GM23338 (cell line): ENCODE results near the gene KCNK15. TPM values are rescaled to one million over a fixed set of nuclear protein-coding genes. Genes with fewer than 3 reads are reported as not detected.

Source experiments
- ATAC-seq: fragments of 200-7000 bp; cut with Tn5 transposase; 3 replicates; pipeline ENCODE4 v1.9.1; 2020
- DNase-seq: peaks from one replicate; pipeline ENCODE4 v3.0.0-alpha.2; 2015; ENCODE audit warnings: low spot score
- H2AFZ ChIP-seq: fragments of 200-600 bp; sonication (generic); 2 replicates; pipeline ENCODE4 v1.8.0; 2016; ENCODE audit warnings: antibody characterized with exemption, mild to moderate bottlenecking, moderate library complexity
- H3F3A ChIP-seq: fragments of 200-600 bp; sonication (generic); replicated peaks from 2 replicates; pipeline ENCODE4 v1.8.0; 2017; ENCODE audit warnings: antibody characterized with exemption, mixed run types, low read depth
- H3K27ac ChIP-seq: fragments of 200-600 bp; sonication (generic); 2 replicates; pipeline ENCODE4 v1.6.1; 2016; ENCODE audit warnings: low read depth
- H3K27me3 ChIP-seq: fragments of 200-600 bp; sonication (generic); 2 replicates; pipeline ENCODE4 v1.8.0; 2016; ENCODE audit warnings: mild to moderate bottlenecking, mixed run types, moderate library complexity; ENCODE audit not compliant: insufficient read depth
- H3K36me3 ChIP-seq: fragments of 200-600 bp; sonication (generic); 2 replicates; pipeline ENCODE4 v1.8.0; 2016; ENCODE audit warnings: mild to moderate bottlenecking; ENCODE audit not compliant: insufficient read depth
- H3K4me1 ChIP-seq: fragments of 200-600 bp; sonication (generic); 2 replicates; pipeline ENCODE4 v1.8.0; 2016; ENCODE audit warnings: mild to moderate bottlenecking, moderate library complexity; ENCODE audit not compliant: insufficient read depth
- H3K4me2 ChIP-seq: fragments of 200-600 bp; sonication (generic); 2 replicates; pipeline ENCODE4 v1.7.1; 2017; ENCODE audit warnings: mixed run types
- H3K4me3 ChIP-seq: fragments of 200-600 bp; sonication (generic); 2 replicates; pipeline ENCODE4 v1.6.1; 2016; ENCODE audit warnings: mixed run types
- H3K79me2 ChIP-seq: fragments of 200-600 bp; sonication (generic); replicated peaks from 2 replicates; pipeline ENCODE4 v1.8.0; 2017; ENCODE audit warnings: mild to moderate bottlenecking; ENCODE audit not compliant: insufficient read depth
- H3K9me2 ChIP-seq: fragments of 200-600 bp; sonication (generic); 2 replicates; pipeline ENCODE4 v1.8.0; 2017; ENCODE audit not compliant: insufficient read depth
- H4K20me1 ChIP-seq: fragments of 200-600 bp; sonication (generic); replicated peaks from 2 replicates; pipeline ENCODE4 v1.8.0; 2017; ENCODE audit warnings: mild to moderate bottlenecking; ENCODE audit not compliant: insufficient read depth
- H3K27ac Mint-ChIP-seq: 2 replicates; pipeline ENCODE4 v1.8.0; 2020; ENCODE audit warnings: inconsistent platforms, mild to moderate bottlenecking, moderate library complexity, mixed read lengths
- H3K27me3 Mint-ChIP-seq: 3 replicates; pipeline ENCODE4 v1.8.0; 2022; ENCODE audit warnings: low read depth, mild to moderate bottlenecking, moderate library complexity, mixed read lengths, inconsistent platforms; ENCODE audit not compliant: insufficient read depth, poor library complexity
- H3K36me3 Mint-ChIP-seq: 3 replicates; pipeline ENCODE4 v1.8.0; 2021; ENCODE audit warnings: low read depth, mild to moderate bottlenecking, inconsistent platforms, moderate library complexity, mixed read lengths
- H3K4me1 Mint-ChIP-seq: 3 replicates; pipeline ENCODE4 v1.8.0; 2020; ENCODE audit warnings: mild to moderate bottlenecking, inconsistent platforms, mixed read lengths
- H3K4me3 Mint-ChIP-seq: 3 replicates; pipeline ENCODE4 v1.8.0; 2021; ENCODE audit warnings: moderate library complexity, mild to moderate bottlenecking, inconsistent platforms, mixed read lengths
- H3K9me3 Mint-ChIP-seq: 3 replicates; pipeline ENCODE4 v1.8.0; 2020; ENCODE audit warnings: moderate library complexity, mild to moderate bottlenecking, inconsistent platforms, mixed read lengths
- EZH2 ChIP-seq: fragments of 200-600 bp; sonication (generic); IDR thresholded peaks from one replicate; pipeline ENCODE4 v1.8.0; 2017; ENCODE audit warnings: antibody characterized with exemption, mild to moderate bottlenecking, low read depth; ENCODE audit not compliant: unreplicated experiment
- EZH2phosphoT487 ChIP-seq: fragments of 200-600 bp; sonication (generic); IDR thresholded peaks from one replicate; pipeline ENCODE4 v1.8.1; 2018; ENCODE audit warnings: antibody characterized with exemption; ENCODE audit not compliant: unreplicated experiment
- JUNB ChIP-seq: IDR thresholded peaks from one replicate; pipeline ENCODE4 v1.6.1; 2016; ENCODE audit warnings: antibody characterized with exemption; ENCODE audit not compliant: unreplicated experiment
- NANOG ChIP-seq: IDR thresholded peaks from 2 replicates; pipeline ENCODE4 v1.6.1; 2016; ENCODE audit warnings: antibody characterized with exemption, borderline replicate concordance
- ZNF331 ChIP-seq: fragments of 250-450 bp; sonication (Bioruptor Pico); IDR thresholded peaks from 2 replicates; pipeline ENCODE4 v1.5.0; 2020; ENCODE audit warnings: low read depth, mild to moderate bottlenecking, moderate library complexity
- polyA plus RNA-seq: library from polyadenylated mRNA; unstranded; fragments of >200 nt; fragmentation: Nextera tagmentation; extraction: Ambion mirVana; gene quantifications from 2 replicates; pipeline ENCODE4 v1.2.1, GENCODE V29; 2016
- total RNA-seq: library from RNA; depleted of rRNA; stranded (reverse); fragments of >200 nt; shearing (Covaris generic); gene quantifications from 2 replicates; pipeline ENCODE4 v1.2.3, GENCODE V29; 2014
- TF ChIP-seq, protein P1 (sequence below): IDR thresholded peaks from 2 replicates; pipeline ENCODE4 v1.6.1; 2016; ENCODE audit warnings: antibody characterized with exemption
- TF ChIP-seq, protein P2 (sequence below), 2 experiments: fragments of 200-600 bp in 1 of 2; sonication (generic) in 1 of 2; conservative IDR thresholded peaks; 2 replicates each; pipeline versions ENCODE4 v1.5.1 to v1.6.1; 2016 to 2017; ENCODE audit warnings: antibody characterized with exemption in 2 of 2, low read depth in 2 of 2, mild to moderate bottlenecking in 2 of 2, moderate library complexity in 1 of 2

KCNK15 gene
- total and polyA plus RNA-seq, 2 experiments from 2014 or later, result 0.63 to 3.3 TPM

DNA sequence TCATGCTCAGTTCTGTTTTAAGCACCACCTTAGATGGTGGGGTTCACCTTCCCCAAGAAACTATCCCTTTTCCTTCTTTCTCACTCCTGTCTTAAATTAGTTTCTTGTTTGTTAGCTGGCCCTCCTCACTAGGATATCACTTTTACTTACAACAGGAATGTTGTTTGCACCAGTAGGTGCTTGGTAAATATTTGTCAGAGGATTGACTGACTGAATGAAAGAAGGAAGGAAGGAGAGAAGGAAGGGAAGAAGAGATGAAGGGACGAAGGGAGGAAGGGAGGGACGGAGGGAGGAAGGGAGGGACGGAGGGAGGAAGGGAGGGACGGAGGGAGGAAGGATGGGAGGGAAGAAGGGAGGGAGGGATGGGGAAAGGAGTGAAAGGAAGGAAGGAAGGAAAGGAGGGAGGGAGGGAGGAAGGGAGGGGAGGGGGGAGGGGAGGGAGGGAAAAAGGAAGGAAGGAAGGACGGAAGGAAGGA, 505 bp upstream of the KCNK15 start (continued):
- no peak for TF ChIP-seq ZNF331 (CRISPR knock-in tag)
- TF ChIP-seq, protein P1, sequence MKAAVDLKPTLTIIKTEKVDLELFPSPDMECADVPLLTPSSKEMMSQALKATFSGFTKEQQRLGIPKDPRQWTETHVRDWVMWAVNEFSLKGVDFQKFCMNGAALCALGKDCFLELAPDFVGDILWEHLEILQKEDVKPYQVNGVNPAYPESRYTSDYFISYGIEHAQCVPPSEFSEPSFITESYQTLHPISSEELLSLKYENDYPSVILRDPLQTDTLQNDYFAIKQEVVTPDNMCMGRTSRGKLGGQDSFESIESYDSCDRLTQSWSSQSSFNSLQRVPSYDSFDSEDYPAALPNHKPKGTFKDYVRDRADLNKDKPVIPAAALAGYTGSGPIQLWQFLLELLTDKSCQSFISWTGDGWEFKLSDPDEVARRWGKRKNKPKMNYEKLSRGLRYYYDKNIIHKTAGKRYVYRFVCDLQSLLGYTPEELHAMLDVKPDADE, result no peak

DNA sequence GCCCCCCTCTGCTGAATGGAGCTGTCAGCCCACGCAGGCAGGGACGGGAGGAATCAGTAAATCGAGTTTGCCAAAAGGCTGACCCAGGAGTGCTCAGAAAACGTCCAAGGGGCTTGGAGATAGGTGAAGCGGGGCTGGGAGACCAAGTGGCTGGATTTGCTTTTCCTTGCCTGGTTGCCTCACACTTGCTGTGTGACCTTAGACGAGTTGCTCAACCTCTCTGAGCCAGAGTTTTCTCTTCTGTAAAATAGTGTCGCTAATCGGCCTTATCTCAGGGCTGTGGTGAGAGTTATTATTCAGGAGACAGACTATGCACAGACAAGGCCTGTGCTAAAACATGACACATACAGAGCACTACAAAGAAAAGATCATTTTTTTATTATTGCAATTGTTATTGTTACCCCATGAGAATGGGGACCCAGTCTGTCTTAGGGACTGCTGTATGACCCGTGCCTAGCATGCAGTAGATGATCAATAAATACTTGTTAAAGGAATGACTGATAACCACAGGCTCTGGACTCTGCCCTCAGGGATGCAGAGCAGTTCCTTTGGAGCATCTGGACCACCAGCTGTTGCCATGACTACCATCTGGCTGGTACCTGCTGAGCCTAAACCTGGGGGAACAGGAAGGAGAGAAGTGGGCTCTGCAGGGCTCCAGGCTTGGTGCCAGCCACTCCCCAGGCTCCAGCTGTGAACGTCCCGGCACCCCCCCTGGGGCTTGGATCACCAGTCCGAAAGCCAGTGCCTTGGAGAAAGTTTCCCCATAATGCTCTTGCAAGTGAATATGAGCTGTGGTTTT, 901 bp downstream of the KCNK15 start:
- peaks cover 18% of the 10 kb centered on the region for H3K4me1 Mint-ChIP-seq
- Histone ChIP-seq H3K4me1 (peaks cover 12% of the 10 kb centered on the region), H3F3A (peaks cover 22% of the 10 kb centered on the region), H3K27me3 (peaks cover 25% of the 10 kb centered on the region), H3K27ac (no peak overlapping the region), H3K36me3 (no peaks in the 10 kb centered on the region), H3K4me2 (peak overlapping the region; percentile 96), H3K4me3 (peak overlapping the region; percentile 83), H3K9me2 (no peaks in the 10 kb centered on the region), H4K20me1 (no peaks in the 10 kb centered on the region), H3K79me2 (no peaks in the 10 kb centered on the region), H2AFZ (peak overlapping the region; percentile 94)
- TF ChIP-seq EZH2phosphoT487 (no peak), JUNB (no peak), NANOG (no peak), EZH2 (peak; percentile 16)
- TF ChIP-seq, protein P1, result no peak
- peaks cover 42% of the 10 kb centered on the region for H3K27me3 Mint-ChIP-seq
- H3K9me3 Mint-ChIP-seq, result no peaks in the 10 kb centered on the region
- peak; percentile 5; the same call in 2 of the 3 replicates for ATAC-seq
- no peak overlapping the region for H3K27ac Mint-ChIP-seq
- peak; percentile 52 for DNase-seq
- no peaks in the 10 kb centered on the region for H3K36me3 Mint-ChIP-seq
- peak overlapping the region; percentile 76 for H3K4me3 Mint-ChIP-seq

DNA sequence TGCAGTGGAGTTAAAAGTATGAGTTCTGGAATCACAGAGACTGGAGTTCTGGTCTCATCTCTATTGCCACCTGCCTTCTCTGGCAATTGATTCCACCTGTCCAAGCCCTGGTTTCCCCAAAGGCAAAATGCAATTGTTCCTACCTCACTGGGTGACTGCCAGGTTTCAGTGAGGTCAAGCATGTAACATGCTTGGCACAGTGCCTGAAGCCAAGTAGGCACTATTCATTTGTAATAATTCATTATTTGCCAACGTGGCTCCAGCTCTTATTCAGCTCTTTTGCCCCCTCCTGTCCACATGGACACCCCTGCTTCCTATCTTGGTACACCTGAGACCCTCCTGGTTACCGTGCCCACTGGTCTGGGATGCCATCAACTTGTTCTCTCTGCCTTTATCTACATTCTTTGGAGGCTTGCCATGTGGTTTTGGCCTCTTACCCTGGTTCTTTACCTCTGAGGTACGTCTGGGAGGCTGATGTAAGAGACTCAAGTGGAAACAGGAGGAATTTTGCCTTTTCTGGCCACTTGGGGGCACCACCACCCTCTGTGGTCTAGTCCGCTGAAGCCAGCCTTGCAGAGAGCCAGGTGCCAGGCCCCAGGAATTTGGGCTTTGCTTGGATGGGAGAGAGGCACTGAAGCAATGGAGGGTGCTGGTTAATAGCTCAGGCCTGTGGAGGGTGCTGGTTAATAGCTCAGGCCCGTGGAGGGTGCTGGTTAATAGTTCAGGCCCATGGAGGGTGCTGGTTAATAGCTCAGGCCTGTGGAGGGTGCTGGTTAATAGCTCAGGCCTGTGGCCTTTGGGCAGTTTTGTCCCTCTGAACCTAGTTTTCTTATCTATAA, 1.7 kb downstream of the KCNK15 start:
- H3K27me3 ChIP-seq, result peaks cover 25% of the 10 kb centered on the region
- DNase-seq, result peak; percentile 97
- TF ChIP-seq ZNF331 (CRISPR knock-in tag), result no peak
- TF ChIP-seq, protein P2, sequence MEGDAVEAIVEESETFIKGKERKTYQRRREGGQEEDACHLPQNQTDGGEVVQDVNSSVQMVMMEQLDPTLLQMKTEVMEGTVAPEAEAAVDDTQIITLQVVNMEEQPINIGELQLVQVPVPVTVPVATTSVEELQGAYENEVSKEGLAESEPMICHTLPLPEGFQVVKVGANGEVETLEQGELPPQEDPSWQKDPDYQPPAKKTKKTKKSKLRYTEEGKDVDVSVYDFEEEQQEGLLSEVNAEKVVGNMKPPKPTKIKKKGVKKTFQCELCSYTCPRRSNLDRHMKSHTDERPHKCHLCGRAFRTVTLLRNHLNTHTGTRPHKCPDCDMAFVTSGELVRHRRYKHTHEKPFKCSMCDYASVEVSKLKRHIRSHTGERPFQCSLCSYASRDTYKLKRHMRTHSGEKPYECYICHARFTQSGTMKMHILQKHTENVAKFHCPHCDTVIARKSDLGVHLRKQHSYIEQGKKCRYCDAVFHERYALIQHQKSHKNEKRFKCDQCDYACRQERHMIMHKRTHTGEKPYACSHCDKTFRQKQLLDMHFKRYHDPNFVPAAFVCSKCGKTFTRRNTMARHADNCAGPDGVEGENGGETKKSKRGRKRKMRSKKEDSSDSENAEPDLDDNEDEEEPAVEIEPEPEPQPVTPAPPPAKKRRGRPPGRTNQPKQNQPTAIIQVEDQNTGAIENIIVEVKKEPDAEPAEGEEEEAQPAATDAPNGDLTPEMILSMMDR (conservative IDR thresholded peaks at IDR 0.05; ENCODE audit: low read depth in 2 of 2), result peak; percentile 81 to 86
- Mint-ChIP-seq H3K27me3 (peaks cover 38% of the 10 kb centered on the region), H3K36me3 (no peaks in the 10 kb centered on the region), H3K4me1 (peaks cover 20% of the 10 kb centered on the region), H3K4me3 (peak overlapping the region; percentile 76), H3K9me3 (no peaks in the 10 kb centered on the region), H3K27ac (peak overlapping the region; percentile 96)
- no peaks in the 10 kb centered on the region for H3K9me2 ChIP-seq
- H3K4me2 ChIP-seq, result peak overlapping the region; percentile 96
- peaks cover 22% of the 10 kb centered on the region for H3F3A ChIP-seq
- H2AFZ ChIP-seq, result no peak overlapping the region
- H3K36me3 ChIP-seq, result no peaks in the 10 kb centered on the region
- H4K20me1 ChIP-seq, result no peaks in the 10 kb centered on the region
- peak; percentile 70 for ATAC-seq
- peaks cover 12% of the 10 kb centered on the region for H3K4me1 ChIP-seq
- no peaks in the 10 kb centered on the region for H3K79me2 ChIP-seq
- no peak overlapping the region for H3K27ac ChIP-seq
- no peak overlapping the region for H3K4me3 ChIP-seq
